Fibroblast of peridontal ligament (primary cell): Measurements from ENCODE around the gene HES5.

Source experiments
- DNase-seq: peaks from one replicate; pipeline ENCODE4 v3.0.0-alpha.2; 2010; ENCODE audit errors: extremely low read depth

The HES5 gene

DNA sequence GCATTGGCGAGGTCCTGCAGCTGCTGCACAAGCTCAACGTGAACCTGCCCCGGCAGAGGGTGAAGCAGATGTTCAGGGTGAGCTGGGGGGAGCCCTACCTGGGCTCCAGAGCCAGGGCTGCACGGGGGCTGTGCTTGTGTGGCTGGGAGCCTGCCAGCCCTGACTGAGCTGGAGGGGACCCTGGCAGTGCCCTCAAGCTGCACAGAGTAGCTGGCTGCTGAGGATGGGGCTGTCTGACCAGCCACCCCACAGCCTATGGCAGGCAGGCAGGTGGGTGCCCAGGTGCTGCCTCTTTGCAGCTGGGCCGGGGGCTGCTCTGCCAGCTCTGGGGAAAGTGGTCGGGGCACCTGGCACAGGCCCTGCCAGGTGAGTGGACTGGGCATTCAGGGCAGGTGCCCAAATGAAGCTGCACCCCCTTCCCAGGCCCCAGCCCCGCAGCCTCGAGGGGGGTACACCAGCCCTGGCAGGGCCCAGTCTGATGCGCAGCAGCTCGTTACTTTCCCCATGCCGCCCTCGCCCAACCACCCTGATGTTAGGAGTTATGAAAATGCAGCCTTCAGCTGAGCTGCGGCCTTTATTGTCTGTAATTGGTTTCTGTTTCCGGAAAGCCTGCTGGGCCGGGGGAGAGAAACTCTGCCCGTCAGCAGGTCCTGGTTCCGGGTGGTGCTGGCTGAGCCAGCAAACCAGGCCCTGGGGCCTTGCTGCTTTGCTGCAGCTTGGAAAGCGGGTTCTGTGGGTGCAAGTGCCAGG lies 49.7 kb downstream of the HES5 start:
- DNase-seq = no peak

GRCh38 chr1:2479618-2480017 lies 50.4 kb downstream of the HES5 start:
- no peak for DNase-seq

DNA sequence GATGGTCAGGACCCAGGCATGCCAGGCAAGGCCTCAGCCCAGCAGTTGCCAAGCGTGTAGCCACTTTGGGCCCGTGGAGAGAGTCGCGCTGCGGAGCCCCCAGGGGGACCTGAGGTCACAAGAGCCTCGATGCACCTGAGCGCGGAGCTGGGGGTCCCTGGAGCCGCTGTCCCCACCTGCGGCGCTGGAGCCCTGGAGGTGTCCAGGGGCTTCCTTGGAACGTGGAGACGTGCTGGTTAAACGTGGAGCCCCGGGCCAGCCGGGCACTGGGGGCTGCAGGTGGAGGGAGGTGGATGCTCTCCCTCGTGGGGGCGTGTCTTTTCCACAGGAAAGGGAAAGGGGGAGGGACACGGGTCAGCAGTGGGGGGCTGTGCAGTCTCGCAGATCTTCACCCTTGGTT lies 50.9 kb downstream of the HES5 start:
- no peak for DNase-seq
